AG09319 (cell line): ENCODE data around the gene ITGB2.

Source experiments
- DNase-seq: peaks from one replicate; pipeline ENCODE4 v3.0.0-alpha.2; 2010; ENCODE audit warnings: low read depth; ENCODE audit errors: extremely low read depth
- CTCF ChIP-seq: IDR thresholded peaks from 2 replicates; pipeline ENCODE4 v1.5.1; 2011; ENCODE audit warnings: low read depth, mild to moderate bottlenecking, inconsistent platforms, low read length, moderate library complexity

ITGB2 gene

GRCh38 chr21:44926331-44927101, 5.8 kb upstream of the ITGB2 start:
- no peak for TF ChIP-seq CTCF
- no peak for DNase-seq

GRCh38 chr21:44925378-44925755, 4.7 kb upstream of the ITGB2 start:
- TF ChIP-seq CTCF, result no peak
- DNase-seq, result no peak

- TF ChIP-seq CTCF, result no peak
- peak; percentile 24 for DNase-seq
Measured at GRCh38 chr21:44924606-44925377, 4.1 kb upstream of the ITGB2 start.

- TF ChIP-seq CTCF, result no peak
- DNase-seq, result no peak
Measured at GRCh38 chr21:44923480-44924084, 2.9 kb upstream of the ITGB2 start.

- no peak for TF ChIP-seq CTCF
- DNase-seq, result no peak
Measured at GRCh38 chr21:44921928-44922327, 1.2 kb upstream of the ITGB2 start.

GRCh38 chr21:44919913-44920693, 596 bp downstream of the ITGB2 start:
- no peak for TF ChIP-seq CTCF
- DNase-seq, result no peak
